Thyroid gland (tissue), 4 donors: ENCODE results near the gene MFGE8. TPM values are rescaled to one million over a fixed set of nuclear protein-coding genes. Genes with fewer than 3 reads are reported as not detected.

Source experiments
- DNase-seq, 2 donors: peaks; one replicate each; pipeline ENCODE4 v3.0.0-alpha.2; 2019
- H3K27ac ChIP-seq, 3 donors: fragments of 200-600 bp; sonication (generic); 1 replicate in 2 of 3; 2 replicates in 1 of 3; pipeline ENCODE4 v1.5.1; 2016 to 2019; ENCODE audit warnings: mild to moderate bottlenecking in 1 of 3, moderate library complexity in 1 of 3
- H3K27me3 ChIP-seq: fragments of 200-600 bp; sonication (generic); one replicate; pipeline ENCODE4 v1.5.1; 2019
- H3K36me3 ChIP-seq, 2 donors: fragments of 200-600 bp; sonication (generic); one replicate each; pipeline ENCODE4 v1.5.1; 2016 to 2019
- H3K4me1 ChIP-seq, 2 donors: fragments of 200-600 bp; sonication (generic); one replicate each; pipeline ENCODE4 v1.5.1; 2017 to 2019
- H3K4me3 ChIP-seq, 3 donors: fragments of 200-600 bp; sonication (generic); replicated peaks in 1 of 3; 1 replicate in 2 of 3; 2 replicates in 1 of 3; pipeline ENCODE4 v1.5.1; 2016; ENCODE audit warnings: mild to moderate bottlenecking in 1 of 3
- H3K9me3 ChIP-seq: fragments of 200-600 bp; sonication (generic); one replicate; pipeline ENCODE4 v1.5.1; 2017
- CTCF ChIP-seq, 6 experiments: fragments of 200-600 bp in 3 of 6; fragments of 450-650 bp in 3 of 6; sonication (generic) in 3 of 6; IDR thresholded peaks; one replicate each; pipeline ENCODE4 v1.5.1; 2016 to 2019; ENCODE audit warnings: antibody characterized with exemption in 6 of 6, mild to moderate bottlenecking in 2 of 6, inconsistent platforms in 1 of 6, moderate library complexity in 1 of 6
- POLR2A ChIP-seq, 2 donors: fragments of 450-650 bp; IDR thresholded peaks; one replicate each; pipeline ENCODE4 v1.6.1; 2017; ENCODE audit warnings: antibody characterized with exemption in 2 of 2, mild to moderate bottlenecking in 2 of 2, moderate library complexity in 1 of 2
- WGBS, 2 donors: methylation state at CpG; one replicate each; pipeline ENCODE4 v1.1.5; 2017; 5-methylcytosine and 5-hydroxymethylcytosine counted together
- intact Hi-C: fragments of 100-400 bp; cut with DNase I; formaldehyde crosslinking; loops from one replicate; pipeline ENCODE4 v1.15.1; 2023
- total RNA-seq, 4 donors: library from RNA; depleted of rRNA; stranded (reverse); fragments of >200 nt; gene quantifications; one replicate each; pipeline ENCODE4 v1.2.3, GENCODE V29; 2016

MFGE8 gene
- total RNA-seq, 4 donors from 2014 or later, result 94.8 to 161 (median 101) TPM

- Histone ChIP-seq H3K9me3 (no peaks in the 10 kb centered on the region), H3K27ac (no peak overlapping the region), H3K4me3 (no peak overlapping the region), H3K27me3 (no peaks in the 10 kb centered on the region), H3K36me3 (no peaks in the 10 kb centered on the region), H3K4me1 (no peaks in the 10 kb centered on the region)
- 85 to 88% methylated on average over 10 of the region's 10 CpGs for WGBS, 2 donors
- intact Hi-C loops, result no loop called here
- TF ChIP-seq CTCF (IDR thresholded peaks at IDR 0.05), result no peak
- no peak for TF ChIP-seq POLR2A (IDR thresholded peaks at IDR 0.05)
- DNase-seq, result no peak
Measured at GRCh38 chr15:88876573-88876972, 36.6 kb downstream of the MFGE8 start.

GRCh38 chr15:88874684-88875083 lies 38.5 kb downstream of the MFGE8 start:
- no peaks in the 10 kb centered on the region for H3K9me3 ChIP-seq
- TF ChIP-seq CTCF (IDR thresholded peaks at IDR 0.05) (no peak), POLR2A (IDR thresholded peaks at IDR 0.05) (no peak)
- DNase-seq, result no peak
- H3K4me1 ChIP-seq, result no peaks in the 10 kb centered on the region
- H3K27me3 ChIP-seq, result no peaks in the 10 kb centered on the region
- 34 to 36% methylated on average over 6 of the region's 6 CpGs for WGBS, 2 donors
- intact Hi-C loops, result no loop called here
- no peaks in the 10 kb centered on the region for H3K36me3 ChIP-seq
- H3K4me3 ChIP-seq, result no peak overlapping the region
- no peak overlapping the region for H3K27ac ChIP-seq

- Histone ChIP-seq H3K4me1 (no peaks in the 10 kb centered on the region), H3K27ac (no peak overlapping the region), H3K4me3 (no peak overlapping the region), H3K36me3 (no peaks in the 10 kb centered on the region), H3K27me3 (no peaks in the 10 kb centered on the region), H3K9me3 (no peaks in the 10 kb centered on the region)
- no peak for TF ChIP-seq POLR2A (IDR thresholded peaks at IDR 0.05)
- no peak for DNase-seq
- intact Hi-C loops, result no loop called here
- WGBS, 2 donors, result 73 to 82% methylated on average over 15 of the region's 15 CpGs
Measured at GRCh38 chr15:88874275-88874674, 38.9 kb downstream of the MFGE8 start.

- H3K4me1 ChIP-seq, result no peaks in the 10 kb centered on the region
- intact Hi-C loops, result no loop called here
- H3K4me3 ChIP-seq, result no peak overlapping the region
- H3K9me3 ChIP-seq, result no peaks in the 10 kb centered on the region
- H3K36me3 ChIP-seq, result no peaks in the 10 kb centered on the region
- no peak overlapping the region for H3K27ac ChIP-seq
- no peak for DNase-seq
- no peaks in the 10 kb centered on the region for H3K27me3 ChIP-seq
- 92 to 94% methylated on average over 2 to 13 of the region's 13 CpGs for WGBS, 2 donors
- no peak for TF ChIP-seq POLR2A (IDR thresholded peaks at IDR 0.05)
- TF ChIP-seq CTCF (IDR thresholded peaks at IDR 0.05), result no peak
Measured at GRCh38 chr15:88873786-88874185, 39.4 kb downstream of the MFGE8 start.

- H3K4me1 ChIP-seq, result no peaks in the 10 kb centered on the region
- no peak overlapping the region for H3K4me3 ChIP-seq
- no peaks in the 10 kb centered on the region for H3K36me3 ChIP-seq
- DNase-seq, result no peak
- intact Hi-C loops, result no loop called here
- no peaks in the 10 kb centered on the region for H3K9me3 ChIP-seq
- H3K27me3 ChIP-seq, result no peaks in the 10 kb centered on the region
- H3K27ac ChIP-seq, result no peak overlapping the region
- WGBS, 2 donors, result 56 to 59% methylated on average over 7 to 9 of the region's 9 CpGs
- TF ChIP-seq CTCF (IDR thresholded peaks at IDR 0.05) (no peak), POLR2A (IDR thresholded peaks at IDR 0.05) (no peak)
Measured at GRCh38 chr15:88872706-88873105, 40.5 kb downstream of the MFGE8 start.

- no peaks in the 10 kb centered on the region for H3K27me3 ChIP-seq
Measured at GRCh38 chr15:88872106-88872505, 41.1 kb downstream of the MFGE8 start.

More at GRCh38 chr15:88872106-88872505, 41.1 kb downstream of the MFGE8 start:
- no peak for TF ChIP-seq CTCF (IDR thresholded peaks at IDR 0.05)
- TF ChIP-seq POLR2A (IDR thresholded peaks at IDR 0.05), result no peak
- 85 to 91% methylated on average over 6 of the region's 6 CpGs for WGBS, 2 donors
- H3K4me3 ChIP-seq, result no peak overlapping the region
- DNase-seq, result no peak
- no peaks in the 10 kb centered on the region for H3K9me3 ChIP-seq
- intact Hi-C loops, result no loop called here
- H3K36me3 ChIP-seq, result no peaks in the 10 kb centered on the region
- H3K27ac ChIP-seq, result no peak overlapping the region
- H3K4me1 ChIP-seq, result no peaks in the 10 kb centered on the region
